GM19452 (cell line): Measurements from ENCODE around the gene CHST11.

Source experiments
- ATAC-seq: cut with Tn5 transposase; IDR thresholded peaks from one replicate; pipeline ENCODE4 v1.9.1; 2021; ENCODE audit not compliant: unreplicated experiment

The CHST11 gene

GRCh38 chr12:104578453-104578852 lies 121.7 kb downstream of the CHST11 start:
- ATAC-seq: no peak

GRCh38 chr12:104579718-104580495 lies 123.2 kb downstream of the CHST11 start:
- peak; percentile 45 for ATAC-seq

DNA sequence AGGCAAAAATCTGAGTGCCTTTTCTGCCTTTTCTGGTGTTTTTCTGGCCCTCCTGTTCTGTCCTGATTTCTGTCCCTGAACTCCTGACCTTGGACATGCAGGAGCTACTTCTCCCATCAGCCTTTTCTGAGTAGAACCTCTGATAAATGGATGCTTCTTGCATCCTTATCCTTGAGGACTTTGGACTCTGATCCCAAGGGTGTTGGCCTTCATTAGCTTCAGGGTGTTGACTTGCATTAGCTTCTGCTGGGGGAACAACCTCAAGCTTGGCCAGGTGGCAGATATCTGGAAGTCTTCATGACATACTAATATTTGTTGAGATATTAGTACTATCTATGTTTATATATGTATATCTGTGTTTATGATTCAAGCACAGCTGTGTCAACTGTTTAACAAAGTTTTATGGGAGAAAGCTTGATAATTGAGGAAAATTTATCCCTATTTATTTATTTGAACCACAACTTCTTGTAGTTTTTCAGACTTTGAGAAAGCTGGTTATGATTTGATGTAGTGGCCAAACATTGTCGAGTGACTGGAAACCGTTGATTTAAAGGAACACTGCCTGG lies 124.3 kb downstream of the CHST11 start:
- no peak for ATAC-seq

GRCh38 chr12:104582739-104583138 lies 126.0 kb downstream of the CHST11 start:
- ATAC-seq: peak; percentile 76

GRCh38 chr12:104583301-104583700 lies 126.6 kb downstream of the CHST11 start:
- ATAC-seq: peak; percentile 41

DNA sequence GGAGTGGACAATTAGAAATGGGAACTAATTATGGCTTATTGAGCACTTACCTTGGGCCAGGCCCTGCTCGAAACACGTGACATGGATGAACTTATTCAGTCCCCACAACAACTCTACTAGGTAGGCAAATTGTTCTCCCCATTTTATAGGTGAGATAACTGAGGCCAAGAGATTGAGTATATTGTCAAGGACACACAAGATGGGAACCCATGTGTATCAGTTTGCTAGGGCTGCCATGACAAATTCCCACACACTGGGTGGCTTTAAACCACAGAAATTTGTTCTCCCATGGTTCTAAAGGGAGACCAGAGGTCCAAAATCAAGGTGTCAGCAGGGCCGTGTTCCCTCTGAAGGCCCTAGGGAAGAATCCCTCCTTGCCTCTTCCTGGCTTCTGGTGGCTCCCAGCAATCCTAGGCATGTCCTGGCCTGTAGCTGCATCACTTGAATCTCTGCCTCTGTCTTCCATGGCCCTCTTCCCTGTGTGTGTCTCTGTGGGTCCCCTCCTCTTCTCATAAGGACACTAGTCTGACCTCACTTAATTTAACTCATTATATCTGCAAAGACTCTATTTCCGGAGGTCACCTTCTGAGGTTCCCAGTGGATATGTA lies 128.8 kb downstream of the CHST11 start:
- no peak for ATAC-seq

DNA sequence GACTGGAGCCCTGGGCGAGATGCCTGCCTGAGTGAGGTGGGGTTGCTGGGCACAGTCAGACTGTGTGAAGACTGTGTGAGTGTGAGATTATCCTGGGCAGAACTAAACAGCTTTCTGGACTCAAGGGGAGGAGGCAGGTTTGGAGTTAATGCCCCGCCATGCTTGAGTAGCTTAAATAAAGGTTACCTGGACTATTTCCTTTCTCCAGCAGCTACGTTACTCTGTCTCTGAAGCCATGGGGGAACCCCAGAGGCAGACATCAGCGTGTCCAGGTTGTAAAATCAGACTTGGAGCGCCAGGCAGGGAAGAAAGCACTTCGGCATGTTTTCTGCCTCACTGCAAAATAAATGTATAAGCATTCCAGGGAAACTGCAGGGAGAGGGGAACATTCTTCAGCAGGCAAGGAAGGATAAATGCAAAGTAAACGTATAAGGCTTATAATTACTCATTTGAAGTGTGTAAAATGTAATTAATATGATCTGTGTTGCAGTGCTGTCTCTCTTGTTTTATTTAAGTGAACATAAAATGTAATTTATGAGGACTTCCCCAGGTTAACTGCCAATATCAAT lies 129.7 kb downstream of the CHST11 start:
- ATAC-seq: no peak

GRCh38 chr12:104588047-104588920 lies 131.5 kb downstream of the CHST11 start:
- no peak for ATAC-seq

- no peak for ATAC-seq
Observed at GRCh38 chr12:104588921-104589590, 132.3 kb downstream of the CHST11 start.

DNA sequence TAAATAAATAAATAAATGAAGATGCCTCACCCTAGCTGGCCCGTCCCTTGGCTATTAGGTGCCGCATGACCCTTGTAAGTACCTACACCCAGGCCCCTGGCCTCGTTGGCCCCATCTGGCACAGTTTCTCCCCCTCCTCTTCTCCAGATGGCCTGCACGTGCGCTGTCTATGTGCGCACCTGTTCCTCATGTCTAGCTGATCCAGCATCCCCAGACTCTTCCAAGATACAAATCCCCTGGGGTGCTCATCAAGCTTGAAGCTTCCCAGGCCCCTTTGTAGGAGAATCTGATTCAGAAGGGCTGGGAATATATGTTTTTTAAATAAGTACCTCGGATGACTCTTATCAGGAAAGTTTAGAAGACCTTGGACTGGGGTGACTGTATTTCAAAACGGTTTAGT lies 133.3 kb downstream of the CHST11 start:
- ATAC-seq: no peak

DNA sequence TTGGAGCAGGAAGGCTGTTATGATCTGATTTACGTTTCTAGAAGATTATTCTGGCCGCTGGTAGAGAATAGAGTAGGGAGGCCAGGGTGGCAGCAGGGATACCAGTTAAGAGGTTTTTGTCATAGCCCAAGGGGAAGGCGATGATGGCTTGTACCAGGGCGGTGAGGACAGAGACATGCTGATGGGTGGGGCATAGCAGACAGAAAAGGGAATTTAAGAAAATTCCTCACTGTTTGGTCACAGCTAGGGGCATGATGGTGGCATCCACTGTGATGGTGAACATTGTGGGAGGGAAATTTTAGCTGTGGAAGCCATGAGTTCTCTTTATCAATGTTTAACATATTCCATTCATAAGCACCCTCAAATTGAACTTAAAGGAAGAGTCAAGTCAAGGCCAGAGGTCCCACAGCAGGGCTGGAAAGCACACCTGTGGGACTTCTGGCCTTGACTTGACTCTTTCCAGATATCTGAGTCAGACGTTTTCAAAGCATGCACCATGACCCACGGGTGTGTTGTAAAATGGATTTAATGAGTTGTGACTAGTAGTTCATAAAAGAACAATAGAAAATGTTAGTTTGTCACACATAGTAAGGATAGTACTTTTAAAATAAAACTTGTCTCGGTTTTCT lies 134.6 kb downstream of the CHST11 start:
- ATAC-seq: no peak

DNA sequence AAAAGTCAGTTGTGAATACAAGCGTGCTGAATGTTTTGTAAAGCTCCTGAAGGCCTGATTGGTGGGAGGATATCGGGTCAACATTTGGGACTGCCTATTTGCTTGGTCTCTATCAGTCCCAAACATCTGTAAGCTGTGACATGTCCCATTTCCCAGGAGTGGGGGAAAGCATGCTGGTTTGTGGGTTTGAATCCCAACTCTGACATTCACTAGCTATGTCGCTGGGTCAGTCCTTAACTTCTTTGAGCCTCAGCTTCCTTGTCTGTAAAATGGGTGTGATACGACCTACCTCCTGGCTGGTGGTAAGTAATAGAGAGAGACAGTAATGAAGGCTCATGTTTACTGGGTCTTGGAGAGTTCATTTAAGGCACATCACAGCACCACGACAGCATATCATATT lies 136.7 kb downstream of the CHST11 start:
- no peak for ATAC-seq

- no peak for ATAC-seq
Observed at GRCh38 chr12:104596134-104596799, 139.5 kb downstream of the CHST11 start.

- no peak for ATAC-seq
Observed at GRCh38 chr12:104596898-104597843, 140.4 kb downstream of the CHST11 start.

DNA sequence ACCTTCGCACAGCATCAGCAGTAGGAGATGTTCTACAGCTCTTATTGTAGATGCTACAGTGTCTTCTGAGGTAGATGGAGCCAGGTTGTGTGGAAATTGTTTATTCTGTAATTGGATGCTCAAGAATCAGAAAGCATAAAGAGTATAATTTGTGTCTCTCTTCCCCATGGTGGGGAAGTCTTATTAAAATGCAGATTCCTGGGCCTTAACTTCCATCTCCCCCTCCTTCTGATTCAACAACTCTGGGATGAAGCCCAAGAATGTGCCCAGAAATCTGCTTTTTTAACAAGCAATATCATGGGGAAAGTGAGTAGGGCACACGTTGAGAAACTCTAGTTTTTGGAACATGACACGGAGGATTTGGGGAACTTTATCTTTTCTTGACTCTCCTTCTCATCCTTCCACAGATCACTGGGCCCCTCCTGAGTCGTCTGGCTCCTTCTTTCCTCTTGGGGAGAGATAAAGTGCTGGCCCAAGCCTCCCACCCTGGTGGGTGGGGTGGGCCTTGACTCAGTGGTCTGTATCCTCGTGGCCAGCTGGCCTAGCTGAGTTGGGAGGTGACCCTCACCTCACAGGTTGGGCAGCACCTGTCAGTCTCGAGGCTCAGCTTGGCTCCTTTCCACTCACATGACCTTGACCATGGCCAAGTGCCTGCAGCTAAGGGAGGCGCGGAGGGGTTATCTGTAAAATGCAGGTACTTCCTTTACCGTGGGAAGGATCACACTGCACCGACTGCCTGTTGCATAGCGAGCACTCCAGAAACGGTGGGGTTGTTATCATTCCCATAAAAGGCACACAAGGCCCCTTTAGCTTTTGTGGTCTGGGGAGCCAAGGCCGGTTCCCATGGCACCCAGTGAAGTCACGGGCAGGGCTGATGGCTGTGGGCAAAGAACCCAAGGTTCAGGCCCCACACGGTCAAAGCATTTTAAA lies 141.9 kb downstream of the CHST11 start:
- ATAC-seq: no peak

DNA sequence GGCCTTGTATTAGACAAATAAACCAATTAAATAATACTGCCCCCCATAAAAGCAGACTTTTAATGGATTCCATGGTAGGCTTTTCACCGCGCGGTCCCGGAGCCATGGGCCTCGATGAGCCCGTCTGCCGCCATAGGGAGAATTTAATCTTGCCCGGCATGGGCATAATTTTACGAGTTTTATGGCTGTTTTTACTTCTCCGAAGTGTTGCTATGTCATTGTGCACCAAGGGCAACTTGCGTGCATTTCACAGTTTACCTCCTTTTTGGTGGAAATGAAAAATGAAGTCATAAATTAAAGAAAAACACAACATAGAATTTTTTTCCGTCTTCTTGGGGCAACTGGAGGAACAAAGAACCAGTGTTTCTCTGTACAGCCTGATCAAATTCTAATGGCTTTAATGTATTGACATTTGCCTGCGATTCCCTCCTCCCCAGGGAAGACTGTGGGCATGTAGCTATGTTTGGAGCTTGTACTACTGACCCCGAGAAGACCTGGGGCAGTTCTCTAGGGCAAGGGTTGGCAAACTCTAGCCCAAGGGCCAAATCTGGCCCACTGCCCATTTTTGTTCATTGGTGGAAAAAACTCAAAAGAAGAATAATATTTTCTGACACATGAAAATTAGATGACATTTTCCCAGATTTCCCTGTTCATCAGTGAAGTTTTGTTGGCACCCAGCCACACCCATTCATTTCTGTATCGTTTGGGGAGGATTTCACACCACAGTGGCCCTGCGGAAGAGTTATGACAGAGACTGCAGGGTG lies 142.7 kb downstream of the CHST11 start:
- no peak for ATAC-seq
